ENCODE measurements around the gene ORAI3.

ORAI3 gene

DNA sequence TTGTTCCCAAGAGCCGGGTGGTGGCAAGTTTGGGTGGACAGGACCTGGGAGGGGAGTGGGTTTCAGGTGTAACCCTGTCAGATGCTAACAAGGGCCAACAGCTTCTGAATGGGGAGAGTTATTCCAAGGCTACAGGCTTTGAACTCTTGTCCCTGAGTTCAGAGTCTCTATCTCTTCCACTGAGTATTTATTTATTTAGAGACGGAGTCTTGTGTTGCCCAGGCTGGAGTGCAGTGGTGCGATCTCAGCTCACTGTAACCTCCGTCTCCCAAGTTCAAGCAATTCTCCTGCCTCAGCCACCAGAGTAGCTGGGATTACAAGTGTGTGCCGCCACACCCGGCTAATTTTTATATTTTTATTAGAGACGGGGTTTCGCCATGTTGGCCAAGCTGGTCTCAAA is 6.1 kb downstream of the ORAI3 start:
- H3K4me2 ChIP-seq (ENCODE audit: low read length), result no peak overlapping the region
- H3K79me1 ChIP-seq (ENCODE audit: low read length), result peaks cover 8% of the 10 kb centered on the region
- no peak overlapping the region for H3K4ac ChIP-seq (ENCODE audit: low read depth, low read length)
- no peak overlapping the region for H2AFZ ChIP-seq (ENCODE audit: insufficient read depth, low read length, poor library complexity)
- H3K36me3 ChIP-seq (ENCODE audit: control insufficient read depth in 1 of 2, insufficient read depth in 2 of 2, low read length in 2 of 2), result peaks cover 8 to 11% of the 10 kb centered on the region in 2 experiments
- H3K14ac ChIP-seq (ENCODE audit: low read length), result no peak overlapping the region
- no peak overlapping the region for H2BK120ac ChIP-seq (ENCODE audit: insufficient read depth, low read length, poor library complexity)
- DNase-seq, result no peak
- H3K18ac ChIP-seq (ENCODE audit: low read length), result no peak overlapping the region
- H4K12ac ChIP-seq (ENCODE audit: low read depth, low read length), result no peak overlapping the region
- no peaks in the 10 kb centered on the region for H3K27me3 ChIP-seq (ENCODE audit: insufficient read depth, low read length)
- no peak overlapping the region for H2BK12ac ChIP-seq (ENCODE audit: low read length)
- H2BK5ac ChIP-seq (ENCODE audit: low read depth, low read length, poor library complexity), result no peak overlapping the region
- H3K79me2 ChIP-seq (ENCODE audit: control insufficient read depth, insufficient read depth, low read length, poor library complexity), result peaks cover 6% of the 10 kb centered on the region
- no peak overlapping the region for H3K27ac ChIP-seq (ENCODE audit: low read depth, low read length)
- H3K4me1 ChIP-seq (ENCODE audit: control insufficient read depth in 1 of 2, insufficient read depth in 2 of 2, low read length in 2 of 2), result peaks cover 15 to 21% of the 10 kb centered on the region in 2 experiments
- no peak overlapping the region for H4K8ac ChIP-seq (ENCODE audit: low read depth, low read length)
- no peak overlapping the region for H4K91ac ChIP-seq (ENCODE audit: low read depth, low read length)
- no peak overlapping the region for H3K23ac ChIP-seq (ENCODE audit: low read length)
- no peak overlapping the region for H2AK5ac ChIP-seq (ENCODE audit: low read length)
- H3K4me3 ChIP-seq (ENCODE audit: low read depth, low read length), result no peak overlapping the region
- WGBS (ENCODE audit: extremely low coverage, insufficient coverage, insufficient read length), result no CpG with 5 or more reads among the region's 8 CpGs
- no peaks in the 10 kb centered on the region for H3K9me3 ChIP-seq (ENCODE audit: insufficient read depth, low read depth, low read length)
- no peak overlapping the region for H3K9ac ChIP-seq (ENCODE audit: low read length)

DNA sequence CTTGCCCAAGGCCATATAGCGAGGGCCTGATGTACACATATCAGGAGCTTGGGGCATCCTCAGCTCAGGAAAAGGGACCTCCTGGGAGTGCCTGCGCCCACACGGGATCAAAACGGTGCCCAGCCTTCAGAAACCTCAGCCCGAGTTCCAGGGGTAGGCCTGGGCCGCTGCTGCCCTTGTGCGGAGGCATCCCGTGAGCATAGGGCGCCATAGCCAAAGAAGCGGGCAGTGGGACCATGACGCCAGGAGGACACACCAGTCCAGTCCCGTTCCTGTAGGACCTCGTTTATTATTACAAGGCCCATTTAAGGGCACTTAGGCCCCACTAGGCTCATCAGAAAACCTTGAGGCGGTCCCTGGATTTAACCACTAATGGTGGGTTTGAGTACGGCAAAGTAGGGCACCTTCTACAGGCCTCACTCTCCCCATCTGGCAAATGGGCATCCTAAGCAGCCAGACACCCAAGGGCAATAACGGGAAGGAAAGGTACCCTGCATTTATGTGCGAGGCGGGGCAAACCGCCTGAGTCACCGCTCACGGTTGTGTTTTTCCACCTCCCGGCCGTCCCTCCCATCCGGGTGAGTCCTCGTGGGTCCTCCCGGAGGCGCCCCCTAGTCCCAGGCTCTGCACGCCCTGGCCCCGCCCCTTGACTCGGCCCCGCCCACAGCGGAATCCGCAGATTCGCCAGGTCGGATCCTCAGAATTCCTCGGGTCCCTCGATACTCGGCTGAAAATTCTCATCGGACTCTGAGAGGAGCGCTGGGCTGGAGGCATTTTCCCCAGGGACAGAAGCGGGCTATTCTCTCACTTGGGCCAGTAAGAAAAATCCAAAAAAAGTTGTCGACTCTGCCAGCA is 8.0 kb downstream of the ORAI3 start:
- H2BK120ac ChIP-seq (ENCODE audit: insufficient read depth, low read length, poor library complexity), result peak overlapping the region; percentile 74
- H3K4ac ChIP-seq (ENCODE audit: low read depth, low read length), result no peak overlapping the region
- H3K4me1 ChIP-seq (ENCODE audit: control insufficient read depth in 1 of 2, insufficient read depth in 2 of 2, low read length in 2 of 2), result peaks cover 9 to 12% of the 10 kb centered on the region in 2 experiments
- peaks cover 6% of the 10 kb centered on the region for H3K79me2 ChIP-seq (ENCODE audit: control insufficient read depth, insufficient read depth, low read length, poor library complexity)
- H3K18ac ChIP-seq (ENCODE audit: low read length), result peak overlapping the region; percentile 48
- H3K14ac ChIP-seq (ENCODE audit: low read length), result peak overlapping the region; percentile 77
- H4K8ac ChIP-seq (ENCODE audit: low read depth, low read length), result peak overlapping the region; percentile 96
- peak overlapping the region; percentile 96 for H3K27ac ChIP-seq (ENCODE audit: low read depth, low read length)
- H3K23ac ChIP-seq (ENCODE audit: low read length), result no peak overlapping the region
- H3K9ac ChIP-seq (ENCODE audit: low read length), result peak overlapping the region; percentile 91
- H2AFZ ChIP-seq (ENCODE audit: insufficient read depth, low read length, poor library complexity), result peak overlapping the region; percentile 76
- peaks cover 21 to 28% of the 10 kb centered on the region in 2 experiments for H3K36me3 ChIP-seq (ENCODE audit: control insufficient read depth in 1 of 2, insufficient read depth in 2 of 2, low read length in 2 of 2)
- H3K4me2 ChIP-seq (ENCODE audit: low read length), result peak overlapping the region; percentile 76
- H3K79me1 ChIP-seq (ENCODE audit: low read length), result peaks cover 8% of the 10 kb centered on the region
- peak overlapping the region; percentile 76 for H4K91ac ChIP-seq (ENCODE audit: low read depth, low read length)
- no peak overlapping the region for H2AK5ac ChIP-seq (ENCODE audit: low read length)
- H2BK5ac ChIP-seq (ENCODE audit: low read depth, low read length, poor library complexity), result peak overlapping the region; percentile 73
- H3K27me3 ChIP-seq (ENCODE audit: insufficient read depth, low read length), result no peaks in the 10 kb centered on the region
- no CpG with 5 or more reads among the region's 42 CpGs for WGBS (ENCODE audit: extremely low coverage, insufficient coverage, insufficient read length)
- H4K12ac ChIP-seq (ENCODE audit: low read depth, low read length), result peak overlapping the region; percentile 60
- DNase-seq, result peak; percentile 76 to 83
- H3K9me3 ChIP-seq (ENCODE audit: insufficient read depth, low read depth, low read length), result no peaks in the 10 kb centered on the region
- H3K4me3 ChIP-seq (ENCODE audit: low read depth, low read length), result peak overlapping the region; percentile 84
- peak overlapping the region; percentile 55 for H2BK12ac ChIP-seq (ENCODE audit: low read length)

DNA sequence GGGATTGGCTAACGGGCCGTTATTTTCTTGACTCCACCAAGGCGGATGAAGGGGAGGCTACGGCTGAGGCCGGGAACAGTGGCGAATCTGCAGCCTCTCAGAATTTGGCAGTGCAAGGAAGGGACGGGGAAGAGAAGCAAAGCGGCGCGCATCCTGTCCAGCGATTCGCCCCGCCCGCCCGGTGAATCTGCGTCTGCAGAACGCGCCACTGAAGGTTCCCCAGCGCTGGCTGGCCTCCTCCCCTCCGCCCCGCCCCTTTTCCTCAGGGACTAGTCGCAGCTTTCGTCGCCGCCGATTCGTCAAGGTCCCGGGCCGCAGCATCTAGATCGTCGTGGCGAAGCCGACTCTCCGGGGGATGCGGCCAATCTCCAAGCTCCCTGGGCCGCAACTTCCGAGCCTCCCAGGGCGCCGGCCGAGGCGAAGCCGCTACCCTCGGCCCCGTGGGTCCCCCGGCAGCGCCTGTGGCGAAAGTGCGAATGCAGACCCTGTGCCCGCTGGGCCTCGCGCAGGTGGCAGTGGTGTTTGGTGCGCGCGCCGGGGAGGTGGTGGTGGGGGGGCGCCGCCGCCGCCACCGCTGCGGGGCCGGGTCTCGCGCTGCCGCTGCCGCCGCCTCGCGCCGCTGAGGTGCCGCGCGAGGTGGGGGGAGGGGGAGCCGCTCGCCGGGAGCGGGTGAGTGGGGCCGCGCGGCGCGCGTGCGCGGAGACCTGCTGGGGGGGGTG is 8.7 kb downstream of the ORAI3 start, which contains the start of gene SETD1A:
Gene SETD1A (plus strand): TSS at position 299 of the 719 bp plus-strand sequence. CDS start 978 bp downstream, outside the sequence.
- peaks cover 27 to 32% of the 10 kb centered on the region in 2 experiments for H3K36me3 ChIP-seq (ENCODE audit: control insufficient read depth in 1 of 2, insufficient read depth in 2 of 2, low read length in 2 of 2)
- H3K4me1 ChIP-seq (ENCODE audit: control insufficient read depth in 1 of 2, insufficient read depth in 2 of 2, low read length in 2 of 2), result peaks cover 9 to 12% of the 10 kb centered on the region in 2 experiments
- no CpG with 5 or more reads among the region's 85 CpGs for WGBS (ENCODE audit: extremely low coverage, insufficient coverage, insufficient read length)
- DNase-seq, result peak; percentile 93 to 96
- H3K27ac ChIP-seq (ENCODE audit: low read depth, low read length), result peak within 1 kb of the TSS; percentile 96
- peak within 1 kb of the TSS; percentile 75 for H3K4ac ChIP-seq (ENCODE audit: low read depth, low read length)
- no peak within 1 kb of the TSS for H3K23ac ChIP-seq (ENCODE audit: low read length)
- no peaks in the 10 kb centered on the region for H3K9me3 ChIP-seq (ENCODE audit: insufficient read depth, low read depth, low read length)
- H4K12ac ChIP-seq (ENCODE audit: low read depth, low read length), result peak within 1 kb of the TSS; percentile 92
- peak within 1 kb of the TSS; percentile 98 for H4K91ac ChIP-seq (ENCODE audit: low read depth, low read length)
- H2BK5ac ChIP-seq (ENCODE audit: low read depth, low read length, poor library complexity), result peak within 1 kb of the TSS; percentile 97
- H2AK5ac ChIP-seq (ENCODE audit: low read length), result no peak within 1 kb of the TSS
- no peaks in the 10 kb centered on the region for H3K27me3 ChIP-seq (ENCODE audit: insufficient read depth, low read length)
- peaks cover 8% of the 10 kb centered on the region for H3K79me1 ChIP-seq (ENCODE audit: low read length)
- H2BK120ac ChIP-seq (ENCODE audit: insufficient read depth, low read length, poor library complexity), result peak within 1 kb of the TSS; percentile 99
- peak within 1 kb of the TSS; percentile 91 for H3K14ac ChIP-seq (ENCODE audit: low read length)
- H2AFZ ChIP-seq (ENCODE audit: insufficient read depth, low read length, poor library complexity), result peak within 1 kb of the TSS; percentile 93
- H3K79me2 ChIP-seq (ENCODE audit: control insufficient read depth, insufficient read depth, low read length, poor library complexity), result peaks cover 6% of the 10 kb centered on the region
- H3K9ac ChIP-seq (ENCODE audit: low read length), result peak within 1 kb of the TSS; percentile 99
- H2BK12ac ChIP-seq (ENCODE audit: low read length), result peak within 1 kb of the TSS; percentile 64
- H3K18ac ChIP-seq (ENCODE audit: low read length), result peak within 1 kb of the TSS; percentile 93
- H3K4me3 ChIP-seq (ENCODE audit: low read depth, low read length), result peak within 1 kb of the TSS; percentile 84
- H3K4me2 ChIP-seq (ENCODE audit: low read length), result peak within 1 kb of the TSS; percentile 79
- H4K8ac ChIP-seq (ENCODE audit: low read depth, low read length), result peak within 1 kb of the TSS; percentile 96

Measured in trophoblast cell (in vitro differentiated cells and primary cell).